Measurements from ENCODE around the gene PDE4D. TPM values are rescaled to one million over a fixed set of nuclear protein-coding genes. Genes with fewer than 3 reads are reported as not detected.

PDE4D gene
- total and polyA plus RNA-seq, 2 donors (not counting 1 experiment from before 2014, with no cell fraction given): 14.9 to 171 TPM

DNA sequence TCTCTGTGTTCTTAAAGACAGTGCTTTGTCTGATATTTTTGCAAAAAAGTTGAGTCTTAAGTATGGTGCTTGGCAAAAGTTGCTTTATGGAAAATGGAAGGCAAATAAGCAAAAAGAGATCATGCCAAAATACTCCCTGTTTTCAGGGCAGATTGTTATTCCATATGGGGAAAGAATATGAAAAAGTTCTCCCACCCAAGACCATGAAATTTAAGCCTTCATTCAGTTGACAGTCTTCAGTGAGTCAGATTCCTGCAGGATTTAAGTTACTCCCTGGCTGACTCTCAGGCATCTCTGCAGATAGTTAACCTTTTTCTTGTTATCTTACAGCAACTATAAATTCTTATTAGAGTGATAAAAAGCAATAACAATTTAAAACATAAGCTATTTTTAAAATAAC lies 601.6 kb downstream of the PDE4D start:
- Histone ChIP-seq H3K27me3 (replicated peaks in 1 of 4; ENCODE audit: control extremely low read depth in 1 of 4, control insufficient read depth in 3 of 4, insufficient read depth in 4 of 4, low read length in 3 of 4) (no peaks in the 10 kb centered on the region), H3K4me1 (ENCODE audit: control insufficient read depth in 2 of 2, insufficient read depth in 2 of 2, low read length in 2 of 2) (no peaks in the 10 kb centered on the region), H3K9me3 (ENCODE audit: control extremely low read depth in 1 of 3, control insufficient read depth in 2 of 3, insufficient read depth in 1 of 3, low read length in 2 of 3) (no peaks in the 10 kb centered on the region), H3K79me2 (ENCODE audit: control insufficient read depth, insufficient read depth, low read length) (no peaks in the 10 kb centered on the region), H2AFZ (ENCODE audit: insufficient read depth, low read depth, low read length, poor library complexity, severe bottlenecking) (no peak overlapping the region), H3K36me3 (replicated peaks in 1 of 2; ENCODE audit: control extremely low read depth in 1 of 2, control insufficient read depth in 1 of 2, extremely low read depth in 1 of 2, insufficient read depth in 2 of 2, low read length in 1 of 2) (no peaks in the 10 kb centered on the region), H3K9ac (ENCODE audit: low read length) (no peak overlapping the region), H3K4me3 (ENCODE audit: control extremely low read depth in 1 of 5, extremely low read depth in 1 of 5, insufficient read depth in 1 of 5, low read depth in 2 of 5, low read length in 4 of 5) (no peak overlapping the region), H4K20me1 (ENCODE audit: control insufficient read depth, insufficient read depth, low read length, poor library complexity, severe bottlenecking) (no peaks in the 10 kb centered on the region), H3K27ac (ENCODE audit: low read length in 2 of 2) (no peak overlapping the region), H3K4me2 (replicated peaks; ENCODE audit: low read depth, low read length, poor library complexity, severe bottlenecking) (no peak overlapping the region)
- no peaks in the 10 kb centered on the region for H3K27me3 Mint-ChIP-seq
- no peak overlapping the region for H3K27ac Mint-ChIP-seq
- H3K9me3 Mint-ChIP-seq (ENCODE audit: insufficient read depth): no peaks in the 10 kb centered on the region
- intact Hi-C loops (cut with micrococcal nuclease): no loop called here
- no peak overlapping the region for H3K4me3 Mint-ChIP-seq
- DNase-seq (no peak), ATAC-seq (ENCODE audit: low read depth) (no peak)
- TF ChIP-seq, protein P1, sequence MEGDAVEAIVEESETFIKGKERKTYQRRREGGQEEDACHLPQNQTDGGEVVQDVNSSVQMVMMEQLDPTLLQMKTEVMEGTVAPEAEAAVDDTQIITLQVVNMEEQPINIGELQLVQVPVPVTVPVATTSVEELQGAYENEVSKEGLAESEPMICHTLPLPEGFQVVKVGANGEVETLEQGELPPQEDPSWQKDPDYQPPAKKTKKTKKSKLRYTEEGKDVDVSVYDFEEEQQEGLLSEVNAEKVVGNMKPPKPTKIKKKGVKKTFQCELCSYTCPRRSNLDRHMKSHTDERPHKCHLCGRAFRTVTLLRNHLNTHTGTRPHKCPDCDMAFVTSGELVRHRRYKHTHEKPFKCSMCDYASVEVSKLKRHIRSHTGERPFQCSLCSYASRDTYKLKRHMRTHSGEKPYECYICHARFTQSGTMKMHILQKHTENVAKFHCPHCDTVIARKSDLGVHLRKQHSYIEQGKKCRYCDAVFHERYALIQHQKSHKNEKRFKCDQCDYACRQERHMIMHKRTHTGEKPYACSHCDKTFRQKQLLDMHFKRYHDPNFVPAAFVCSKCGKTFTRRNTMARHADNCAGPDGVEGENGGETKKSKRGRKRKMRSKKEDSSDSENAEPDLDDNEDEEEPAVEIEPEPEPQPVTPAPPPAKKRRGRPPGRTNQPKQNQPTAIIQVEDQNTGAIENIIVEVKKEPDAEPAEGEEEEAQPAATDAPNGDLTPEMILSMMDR (IDR thresholded peaks at IDR 0.05): no peak
- no peak for TF ChIP-seq EZH2 (IDR thresholded peaks at IDR 0.05; ENCODE audit: borderline replicate concordance, insufficient read depth, low read depth, low read length, poor library complexity, severe bottlenecking)
- CTCF ChIA-PET: no interaction called here
- H3K4me1 Mint-ChIP-seq: peaks cover 5% of the 10 kb centered on the region
- POLR2A ChIA-PET: no interaction called here

DNA sequence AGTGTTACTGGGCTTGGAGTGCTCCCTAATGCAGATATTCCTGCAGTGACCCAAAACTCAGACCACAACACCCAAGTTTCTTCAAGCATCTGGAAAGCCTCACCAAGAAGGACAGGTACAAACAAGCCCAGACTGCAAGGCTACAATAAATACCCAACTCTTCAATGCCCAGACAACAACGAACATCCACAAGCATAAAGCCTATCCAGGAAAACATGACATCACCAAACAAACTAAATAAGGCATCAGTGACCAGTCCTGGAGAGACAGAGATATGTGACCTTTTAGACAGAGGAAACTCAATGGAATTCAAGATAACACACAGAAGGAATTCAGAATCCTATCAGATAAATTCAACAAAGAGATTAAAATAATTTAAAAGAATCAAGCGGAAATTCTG lies 605.6 kb downstream of the PDE4D start:
- Histone ChIP-seq H3K36me3 (replicated peaks in 1 of 2; ENCODE audit: control extremely low read depth in 1 of 2, control insufficient read depth in 1 of 2, extremely low read depth in 1 of 2, insufficient read depth in 2 of 2, low read length in 1 of 2) (no peaks in the 10 kb centered on the region), H2AFZ (ENCODE audit: insufficient read depth, low read depth, low read length, poor library complexity, severe bottlenecking) (no peak overlapping the region), H4K20me1 (ENCODE audit: control insufficient read depth, insufficient read depth, low read length, poor library complexity, severe bottlenecking) (no peaks in the 10 kb centered on the region), H3K4me2 (replicated peaks; ENCODE audit: low read depth, low read length, poor library complexity, severe bottlenecking) (no peak overlapping the region), H3K4me3 (ENCODE audit: control extremely low read depth in 1 of 5, extremely low read depth in 1 of 5, insufficient read depth in 1 of 5, low read depth in 2 of 5, low read length in 4 of 5) (no peak overlapping the region), H3K27ac (ENCODE audit: low read length in 2 of 2) (no peak overlapping the region), H3K79me2 (ENCODE audit: control insufficient read depth, insufficient read depth, low read length) (no peaks in the 10 kb centered on the region), H3K9me3 (ENCODE audit: control extremely low read depth in 1 of 3, control insufficient read depth in 2 of 3, insufficient read depth in 1 of 3, low read length in 2 of 3) (no peaks in the 10 kb centered on the region), H3K27me3 (replicated peaks in 1 of 4; ENCODE audit: control extremely low read depth in 1 of 4, control insufficient read depth in 3 of 4, insufficient read depth in 4 of 4, low read length in 3 of 4) (no peaks in the 10 kb centered on the region), H3K9ac (ENCODE audit: low read length) (no peak overlapping the region), H3K4me1 (ENCODE audit: control insufficient read depth in 2 of 2, insufficient read depth in 2 of 2, low read length in 2 of 2) (no peaks in the 10 kb centered on the region)
- ChIA-PET POLR2A (no interaction called here), CTCF (no interaction called here)
- H3K9me3 Mint-ChIP-seq (ENCODE audit: insufficient read depth): no peaks in the 10 kb centered on the region
- H3K27ac Mint-ChIP-seq: no peak overlapping the region
- H3K4me3 Mint-ChIP-seq: no peak overlapping the region
- no CpG with 5 or more reads among the region's 2 CpGs for whole genome bisulfite sequencing (ENCODE audit: insufficient coverage)
- ATAC-seq (ENCODE audit: low read depth) (no peak), DNase-seq (no peak)
- no peak for TF ChIP-seq EZH2 (IDR thresholded peaks at IDR 0.05; ENCODE audit: borderline replicate concordance, insufficient read depth, low read depth, low read length, poor library complexity, severe bottlenecking)
- TF ChIP-seq, protein P1 (IDR thresholded peaks at IDR 0.05): no peak
- intact Hi-C loops (cut with micrococcal nuclease): no loop called here
- H3K27me3 Mint-ChIP-seq: no peaks in the 10 kb centered on the region
- H3K4me1 Mint-ChIP-seq: no peaks in the 10 kb centered on the region
